ENCODE measurements around the gene ADAMTS3.
"Not testable (repeated sequence)": the region's sequence is repeated elsewhere in the genome, so short reads cannot be mapped to it uniquely, and the experiment has no call there.

Gene ADAMTS3

GRCh38 chr4:72552447-72552846, 16.6 kb downstream of the ADAMTS3 start:
- DNase-seq: no peak

GRCh38 chr4:72546456-72546855, 22.6 kb downstream of the ADAMTS3 start:
- no peak for DNase-seq

GRCh38 chr4:72540694-72541093, 28.3 kb downstream of the ADAMTS3 start:
- DNase-seq: not testable (repeated sequence)

DNA sequence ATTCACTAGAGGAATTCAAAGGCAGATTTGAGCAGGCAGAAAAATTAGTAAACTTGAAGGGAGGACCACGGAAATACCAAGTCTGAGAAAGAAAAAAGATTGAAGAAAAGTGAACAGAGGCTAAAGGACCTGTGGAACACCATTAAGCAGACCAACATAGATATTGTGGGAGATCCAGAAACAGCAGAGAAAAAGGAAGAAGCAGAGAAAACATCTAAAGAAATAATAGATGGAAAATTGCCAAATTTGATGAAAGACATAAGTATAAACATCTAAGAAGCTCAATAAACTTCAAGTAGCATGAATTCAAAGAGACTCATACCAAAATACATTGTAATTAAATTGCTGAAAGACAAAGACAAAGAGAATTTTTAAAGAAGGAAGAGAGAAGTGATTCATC, 31.0 kb downstream of the ADAMTS3 start:
- no peak for DNase-seq

- no peak for DNase-seq
Observed at GRCh38 chr4:72536443-72536842, 32.6 kb downstream of the ADAMTS3 start.

DNA sequence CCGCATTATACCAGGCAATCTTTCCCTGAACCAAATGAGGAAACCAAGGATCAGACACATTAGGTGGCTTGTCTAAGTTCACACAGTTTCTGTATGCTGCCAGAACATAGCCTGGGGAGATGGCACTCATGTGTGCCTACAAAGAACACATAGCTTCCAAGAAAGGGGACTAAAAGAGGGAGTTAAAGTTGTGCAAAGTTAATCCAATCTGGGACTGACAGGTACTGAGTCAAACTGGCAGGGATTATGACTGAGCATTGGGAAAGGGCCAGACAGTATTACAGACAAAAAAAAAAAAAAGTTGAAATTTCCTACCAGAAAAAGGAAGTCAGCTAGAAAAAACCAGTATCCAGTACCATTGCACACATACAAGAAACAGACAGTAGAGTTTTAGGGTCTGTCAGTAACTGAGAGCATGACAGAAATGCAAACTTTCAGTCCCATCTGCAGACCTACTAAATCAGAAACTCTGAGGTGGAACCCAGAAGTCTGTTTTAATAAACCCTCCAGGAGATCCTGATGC, 37.2 kb downstream of the ADAMTS3 start:
- DNase-seq: no peak

GRCh38 chr4:72531322-72531721, 37.7 kb downstream of the ADAMTS3 start:
- DNase-seq: no peak

DNA sequence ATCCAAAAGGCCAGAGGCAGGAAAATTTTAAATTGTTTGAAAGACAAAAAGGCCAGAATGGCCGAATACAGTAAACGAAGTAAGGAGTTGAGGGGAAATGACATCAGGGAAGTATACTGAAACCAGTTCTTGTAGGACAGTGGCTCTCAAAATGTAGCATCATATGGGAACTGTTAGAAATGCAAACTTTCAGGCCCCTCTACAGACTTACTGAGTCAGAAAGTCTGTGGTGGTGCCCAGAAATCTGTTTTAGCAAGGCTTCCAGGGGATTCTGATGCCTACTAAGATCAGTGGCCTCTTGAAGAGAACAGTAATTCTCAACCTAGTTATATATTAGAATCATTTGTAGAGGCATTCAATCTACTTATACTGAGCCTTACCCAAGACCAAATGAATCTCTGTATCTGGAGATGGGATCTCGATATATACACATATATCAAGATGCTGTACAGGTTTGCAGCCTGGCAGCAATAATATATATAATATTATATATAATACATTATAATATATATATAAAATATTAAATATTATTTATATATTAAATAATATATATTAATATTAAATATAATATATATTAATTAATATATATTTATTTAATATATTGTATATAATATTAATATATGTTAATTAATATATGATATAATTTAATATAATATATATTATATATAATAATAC, 39.7 kb downstream of the ADAMTS3 start:
- DNase-seq: no peak

DNA sequence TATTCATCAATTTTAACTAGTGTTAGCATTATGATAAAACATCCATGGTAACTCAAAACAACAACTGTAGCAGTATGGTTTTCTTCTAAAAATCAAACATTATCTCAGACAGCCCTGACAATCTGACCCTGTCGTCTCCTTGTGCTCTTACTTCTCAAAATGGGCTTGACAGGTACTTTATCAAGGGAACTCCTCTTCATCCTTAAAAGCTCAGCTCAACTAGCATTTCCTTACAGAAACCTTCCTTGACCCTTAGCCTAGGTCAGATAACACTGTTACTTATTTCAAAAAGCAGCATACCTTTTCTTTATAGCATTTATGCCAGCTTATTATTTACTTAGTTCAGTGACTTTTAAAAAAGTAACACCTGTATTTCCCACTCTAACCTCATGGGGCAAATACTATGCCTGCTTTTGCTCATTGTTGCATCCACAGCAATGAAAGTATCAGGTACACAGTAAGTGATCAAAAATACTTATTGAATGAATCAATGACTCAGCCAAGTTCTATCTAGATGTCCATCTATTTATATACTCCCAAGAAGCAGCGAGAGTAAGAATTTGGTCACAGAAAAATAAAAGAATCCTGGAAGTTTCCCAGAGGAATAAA, 41.9 kb downstream of the ADAMTS3 start:
- no peak for DNase-seq

DNA sequence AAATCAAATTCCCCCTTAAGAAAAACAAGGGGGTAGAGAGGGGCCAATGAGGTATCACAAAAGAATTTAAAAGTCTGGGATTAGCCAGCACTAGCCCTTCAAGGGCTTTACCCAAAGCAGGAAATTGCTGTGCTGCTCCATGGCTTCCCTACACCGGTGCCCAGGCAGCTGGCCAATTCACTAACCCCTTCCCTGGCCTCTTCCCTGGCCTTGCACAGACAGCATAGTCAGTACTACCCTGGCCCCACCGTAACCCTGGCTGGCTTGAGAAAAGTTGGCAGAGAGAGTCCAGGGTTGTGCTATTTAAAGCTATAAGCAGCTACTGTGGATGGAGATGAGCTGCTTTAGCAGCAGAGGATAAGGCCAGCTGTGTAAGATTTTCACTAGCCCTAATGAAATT, 43.1 kb downstream of the ADAMTS3 start:
- DNase-seq: no peak

GRCh38 chr4:72522440-72522839, 46.6 kb downstream of the ADAMTS3 start:
- DNase-seq: no peak

- no peak for DNase-seq
Observed at GRCh38 chr4:72513227-72513626, 55.8 kb downstream of the ADAMTS3 start.

DNA sequence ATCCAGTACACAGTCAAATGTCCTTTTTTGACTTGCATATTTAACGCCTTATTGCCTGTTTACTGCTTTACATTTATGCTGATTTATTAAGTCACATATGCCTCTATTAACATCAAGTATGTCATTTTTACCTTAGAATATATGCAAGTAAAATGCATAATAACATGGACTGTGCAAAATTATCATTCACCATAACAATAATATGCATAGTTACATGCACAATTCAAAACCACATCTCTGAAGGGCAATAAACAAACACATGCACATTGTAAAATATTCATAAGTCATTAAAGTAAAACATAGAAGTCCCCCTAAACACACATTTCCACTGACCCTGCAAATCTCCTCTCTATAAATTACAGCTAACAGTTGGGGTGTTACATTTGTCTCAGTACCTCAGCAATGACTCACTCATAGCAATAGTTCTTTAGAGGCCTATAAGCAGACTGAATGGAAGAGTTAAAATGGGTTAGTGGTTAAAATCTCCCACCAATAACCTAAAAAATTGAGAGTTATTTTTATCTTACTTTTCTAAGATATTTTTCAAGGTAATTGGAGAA, 61.1 kb downstream of the ADAMTS3 start:
- no peak for DNase-seq

GRCh38 chr4:72507167-72507566, 61.9 kb downstream of the ADAMTS3 start:
- DNase-seq: no peak

GRCh38 chr4:72505314-72505744, 63.7 kb downstream of the ADAMTS3 start:
- DNase-seq: peak; percentile 8 to 35

DNA sequence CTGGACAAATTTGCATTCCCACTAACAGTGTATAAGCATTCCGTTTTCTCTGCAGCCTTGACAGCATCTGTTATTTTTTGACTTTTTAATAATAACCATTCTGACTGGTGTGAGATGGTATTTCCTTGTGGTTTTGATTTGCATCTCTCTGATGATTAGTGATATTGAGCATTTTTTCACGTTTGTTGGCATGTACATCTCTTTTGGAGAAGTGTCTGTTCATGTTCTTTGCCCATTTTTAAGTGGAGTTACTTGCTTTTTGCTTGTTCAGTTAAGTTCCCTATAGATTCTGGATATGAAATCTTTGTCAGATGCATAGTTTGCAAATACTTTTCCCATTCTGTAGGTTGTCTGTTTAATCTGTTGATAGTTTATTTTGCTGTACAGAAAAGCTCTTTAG, 68.8 kb downstream of the ADAMTS3 start:
- DNase-seq: no peak

GRCh38 chr4:72496119-72496518, 72.9 kb downstream of the ADAMTS3 start:
- no peak for DNase-seq

GRCh38 chr4:72494156-72494555, 74.9 kb downstream of the ADAMTS3 start:
- no peak for DNase-seq

DNA sequence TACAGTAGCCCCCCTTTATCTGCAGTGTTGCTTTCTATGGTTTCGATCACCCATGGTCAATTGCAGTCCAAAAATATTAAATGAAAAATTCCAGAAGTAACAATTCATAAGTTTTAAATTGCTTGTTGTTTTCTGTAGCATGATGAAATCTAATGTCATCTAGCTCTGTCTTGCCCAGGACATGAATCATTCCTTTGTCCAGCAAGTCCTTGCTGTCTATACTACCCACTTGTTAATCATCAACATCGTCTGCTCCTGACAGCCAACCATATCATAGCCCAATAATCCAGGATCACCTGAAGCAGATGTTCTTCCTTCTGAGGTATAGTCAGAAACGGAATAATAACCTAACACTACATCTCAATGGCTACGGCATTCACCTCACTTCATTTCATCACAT, 79.8 kb downstream of the ADAMTS3 start:
- no peak for DNase-seq

DNA sequence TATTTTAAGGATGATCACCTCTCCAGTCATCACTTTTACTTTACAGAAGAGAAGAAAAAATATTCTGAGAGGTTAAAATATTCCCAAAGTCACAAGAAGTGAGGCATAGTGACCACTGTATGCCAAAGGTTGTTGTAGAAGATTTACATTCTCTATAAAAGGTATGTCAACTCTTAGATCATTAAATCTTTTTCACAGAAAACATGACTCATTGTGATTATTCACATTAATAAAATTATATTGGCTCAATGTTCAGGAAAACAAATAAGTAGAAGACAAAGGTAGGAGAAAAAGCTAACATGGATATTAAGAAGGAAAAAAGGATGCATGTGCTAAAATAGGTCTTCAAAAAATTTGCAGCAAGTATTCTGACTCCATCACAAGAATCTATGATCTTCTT, 82.0 kb downstream of the ADAMTS3 start:
- DNase-seq: no peak

GRCh38 chr4:72484981-72485380, 84.0 kb downstream of the ADAMTS3 start:
- DNase-seq: no peak

GRCh38 chr4:72473434-72473900, 95.6 kb downstream of the ADAMTS3 start:
- DNase-seq: no peak

DNA sequence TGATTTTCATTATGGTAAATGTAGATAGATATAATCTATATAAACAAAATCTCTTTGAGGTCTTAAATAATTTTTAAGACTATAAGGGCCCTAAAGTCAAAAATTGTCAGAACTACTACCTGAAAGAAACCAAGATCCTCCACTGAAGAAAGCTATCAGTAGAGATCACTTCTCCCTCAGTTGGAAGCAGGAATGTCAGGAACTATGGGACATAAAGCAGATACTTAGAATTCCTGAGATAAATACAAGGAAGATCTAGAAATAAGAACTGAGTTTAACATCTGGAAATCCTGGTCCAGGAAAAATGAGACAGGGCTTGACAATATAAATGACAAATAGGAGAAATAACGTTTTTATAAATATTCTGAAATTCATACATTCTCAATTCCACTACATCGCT, 97.2 kb downstream of the ADAMTS3 start:
- DNase-seq: no peak

DNA sequence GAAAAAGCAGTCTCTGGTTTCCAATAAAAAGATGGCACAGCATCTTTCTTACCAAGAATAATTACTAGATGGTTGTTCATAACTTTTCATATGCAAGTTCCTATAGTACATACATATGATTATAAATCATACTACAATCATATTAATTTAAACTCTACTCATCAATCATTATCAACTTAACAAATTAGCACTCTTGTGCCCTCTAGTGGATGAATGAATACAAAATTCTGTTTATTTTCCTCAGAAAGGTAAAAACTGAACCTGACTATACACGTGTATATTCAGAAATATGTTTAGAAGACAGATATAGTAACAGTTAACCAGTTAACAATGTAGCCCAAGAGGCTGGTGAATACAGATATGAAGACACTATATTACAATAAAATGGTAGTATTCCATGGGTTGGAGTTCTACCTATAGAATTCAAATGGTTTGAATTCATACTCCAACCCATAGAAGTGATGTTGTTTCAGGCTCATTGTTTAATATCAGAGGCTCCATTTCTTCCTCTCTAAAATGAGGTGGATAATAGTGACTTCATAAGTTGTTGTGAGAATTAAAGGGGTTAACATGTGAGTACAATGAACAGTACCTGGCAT, 100.0 kb downstream of the ADAMTS3 start:
- DNase-seq: peak in 1 of 2 donors; percentile 29
